ENCODE measurements around the gene KIAA1958.

KIAA1958 gene

GRCh38 chr9:112548836-112549595, 62.4 kb downstream of the KIAA1958 start:
- no peak overlapping the region for H3K4me3 ChIP-seq (ENCODE audit: low read length)
- no peak for DNase-seq (ENCODE audit: low read depth, low spot score)

GRCh38 chr9:112550531-112550930, 63.9 kb downstream of the KIAA1958 start:
- DNase-seq (ENCODE audit: low read depth, low spot score): no peak
- H3K4me3 ChIP-seq (ENCODE audit: low read length): no peak overlapping the region

GRCh38 chr9:112551641-112552040, 65.0 kb downstream of the KIAA1958 start:
- H3K4me3 ChIP-seq (ENCODE audit: low read length): no peak overlapping the region
- DNase-seq (ENCODE audit: low read depth, low spot score): no peak

- DNase-seq (ENCODE audit: low read depth, low spot score): no peak
- H3K4me3 ChIP-seq (ENCODE audit: low read length): no peak overlapping the region
These were observed 65.8 kb downstream of the KIAA1958 start for GRCh38 chr9:112552229-112553056.

- DNase-seq (ENCODE audit: low read depth, low spot score): no peak
- no peak overlapping the region for H3K4me3 ChIP-seq (ENCODE audit: low read length)
These were observed 66.7 kb downstream of the KIAA1958 start for GRCh38 chr9:112553256-112553826.

GRCh38 chr9:112554516-112554915, 67.9 kb downstream of the KIAA1958 start:
- no peak overlapping the region for H3K4me3 ChIP-seq (ENCODE audit: low read length)
- DNase-seq (ENCODE audit: low read depth, low spot score): no peak

GRCh38 chr9:112555101-112555643, 68.5 kb downstream of the KIAA1958 start:
- no peak overlapping the region for H3K4me3 ChIP-seq (ENCODE audit: low read length)
- no peak for DNase-seq (ENCODE audit: low read depth, low spot score)

- no peak overlapping the region for H3K4me3 ChIP-seq (ENCODE audit: low read length)
- no peak for DNase-seq (ENCODE audit: low read depth, low spot score)
These were observed 69.3 kb downstream of the KIAA1958 start for GRCh38 chr9:112555844-112556482.

GRCh38 chr9:112556497-112557442, 70.1 kb downstream of the KIAA1958 start:
- no peak overlapping the region for H3K4me3 ChIP-seq (ENCODE audit: low read length)
- no peak for DNase-seq (ENCODE audit: low read depth, low spot score)

- no peak for DNase-seq (ENCODE audit: low read depth, low spot score)
- no peak overlapping the region for H3K4me3 ChIP-seq (ENCODE audit: low read length)
These were observed 71.8 kb downstream of the KIAA1958 start for GRCh38 chr9:112558476-112558875.

- no peak for DNase-seq (ENCODE audit: low read depth, low spot score)
- H3K4me3 ChIP-seq (ENCODE audit: low read length): no peak overlapping the region
These were observed 72.4 kb downstream of the KIAA1958 start for GRCh38 chr9:112558978-112559377.

- DNase-seq (ENCODE audit: low read depth, low spot score): no peak
- no peak overlapping the region for H3K4me3 ChIP-seq (ENCODE audit: low read length)
These were observed 73.2 kb downstream of the KIAA1958 start for GRCh38 chr9:112559629-112560413.

GRCh38 chr9:112562235-112562958, 75.8 kb downstream of the KIAA1958 start:
- H3K4me3 ChIP-seq (ENCODE audit: low read length): no peak overlapping the region
- no peak for DNase-seq (ENCODE audit: low read depth, low spot score)

GRCh38 chr9:112569186-112569585, 82.6 kb downstream of the KIAA1958 start:
- no peak overlapping the region for H3K4me3 ChIP-seq (ENCODE audit: low read length)
- DNase-seq (ENCODE audit: low read depth, low spot score): no peak

- DNase-seq (ENCODE audit: low read depth, low spot score): no peak
- H3K4me3 ChIP-seq (ENCODE audit: low read length): no peak overlapping the region
These were observed 84.1 kb downstream of the KIAA1958 start for GRCh38 chr9:112570671-112571167.

GRCh38 chr9:112571624-112572355, 85.2 kb downstream of the KIAA1958 start:
- no peak for DNase-seq (ENCODE audit: low read depth, low spot score)
- no peak overlapping the region for H3K4me3 ChIP-seq (ENCODE audit: low read length)

Data from Jurkat, Clone E6-1 (cell line).